HG02840 (cell line): Measurements from ENCODE around the gene DCTD.

Source experiments
- ATAC-seq: cut with Tn5 transposase; IDR thresholded peaks from one replicate; pipeline ENCODE4 v1.9.1; 2021; ENCODE audit warnings: mild to moderate bottlenecking, moderate library complexity, moderate number of reproducible peaks; ENCODE audit not compliant: unreplicated experiment, low FRiP score

The DCTD gene

GRCh38 chr4:182917182-182918043 is at the start of gene DCTD:
TSS of gene DCTD (minus strand) at chr4:182917386. CDS start at chr4:182915568, 1,818 bp downstream.
- peak; percentile 88 for ATAC-seq

- no peak for ATAC-seq
These were observed 43.6 kb upstream of the DCTD start for GRCh38 chr4:182960746-182961145.

GRCh38 chr4:182960228-182960627 is 43.0 kb upstream of the DCTD start:
- no peak for ATAC-seq

DNA sequence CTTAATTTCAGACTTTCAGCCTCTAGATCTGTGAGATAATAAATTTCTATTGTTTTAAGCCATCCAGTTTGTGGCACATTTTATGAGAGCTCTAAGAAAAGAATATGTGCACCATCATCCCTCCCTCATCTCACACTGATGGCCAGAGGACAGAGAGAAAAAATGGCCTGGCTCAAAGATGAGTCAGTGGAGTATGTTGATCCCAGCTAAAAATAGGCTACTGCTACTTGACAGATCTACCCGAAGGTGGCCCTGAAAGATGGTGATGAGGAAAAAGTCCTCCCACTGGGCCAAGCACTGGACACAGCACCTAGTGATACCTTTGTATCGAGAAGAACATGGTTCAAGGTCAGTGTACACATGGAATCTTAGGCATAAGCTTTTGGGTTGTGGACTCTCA is 38.2 kb upstream of the DCTD start:
- no peak for ATAC-seq

GRCh38 chr4:182944484-182945213 is 27.5 kb upstream of the DCTD start:
- no peak for ATAC-seq

DNA sequence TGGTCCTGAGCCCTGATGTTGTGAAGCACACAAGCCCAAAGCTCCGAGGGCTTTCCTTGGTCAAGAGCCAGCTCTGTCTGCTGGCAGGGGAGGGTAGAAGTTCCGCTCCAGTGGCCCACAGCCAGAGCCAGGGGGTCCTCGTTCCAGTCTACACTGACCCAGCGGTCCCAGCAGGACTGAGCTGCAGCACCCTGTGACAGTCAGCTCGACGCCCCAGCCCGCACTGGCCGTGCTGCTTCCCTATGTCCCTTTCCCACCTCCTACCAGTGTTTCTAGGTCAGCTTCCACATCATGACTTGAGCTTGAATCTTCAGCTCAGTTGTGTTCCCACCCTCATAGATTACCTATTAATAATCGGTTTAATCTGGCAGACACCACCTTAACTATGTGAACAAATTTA is 22.5 kb upstream of the DCTD start:
- no peak for ATAC-seq

DNA sequence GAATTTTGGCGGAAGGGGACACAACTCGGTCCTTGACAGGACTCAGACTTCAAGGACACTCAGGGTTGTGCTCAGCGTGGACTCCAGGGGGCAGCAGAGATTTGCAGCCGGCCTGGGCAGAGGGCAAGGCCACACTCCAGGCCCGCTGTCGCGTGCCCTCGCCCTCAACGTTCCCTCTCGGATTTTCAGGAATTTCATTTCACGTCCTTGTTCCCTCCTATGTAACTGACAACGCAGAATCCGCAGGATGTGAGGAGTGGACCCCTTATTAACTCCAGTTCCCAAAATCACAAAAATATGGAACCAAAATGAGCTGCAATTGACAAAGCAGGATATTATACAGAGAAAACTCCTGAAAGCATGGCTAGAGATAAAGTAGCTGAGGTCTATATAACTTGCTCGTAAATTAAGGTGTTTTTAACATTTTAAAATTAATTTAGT is 21.0 kb upstream of the DCTD start:
- peak; percentile 93 for ATAC-seq

DNA sequence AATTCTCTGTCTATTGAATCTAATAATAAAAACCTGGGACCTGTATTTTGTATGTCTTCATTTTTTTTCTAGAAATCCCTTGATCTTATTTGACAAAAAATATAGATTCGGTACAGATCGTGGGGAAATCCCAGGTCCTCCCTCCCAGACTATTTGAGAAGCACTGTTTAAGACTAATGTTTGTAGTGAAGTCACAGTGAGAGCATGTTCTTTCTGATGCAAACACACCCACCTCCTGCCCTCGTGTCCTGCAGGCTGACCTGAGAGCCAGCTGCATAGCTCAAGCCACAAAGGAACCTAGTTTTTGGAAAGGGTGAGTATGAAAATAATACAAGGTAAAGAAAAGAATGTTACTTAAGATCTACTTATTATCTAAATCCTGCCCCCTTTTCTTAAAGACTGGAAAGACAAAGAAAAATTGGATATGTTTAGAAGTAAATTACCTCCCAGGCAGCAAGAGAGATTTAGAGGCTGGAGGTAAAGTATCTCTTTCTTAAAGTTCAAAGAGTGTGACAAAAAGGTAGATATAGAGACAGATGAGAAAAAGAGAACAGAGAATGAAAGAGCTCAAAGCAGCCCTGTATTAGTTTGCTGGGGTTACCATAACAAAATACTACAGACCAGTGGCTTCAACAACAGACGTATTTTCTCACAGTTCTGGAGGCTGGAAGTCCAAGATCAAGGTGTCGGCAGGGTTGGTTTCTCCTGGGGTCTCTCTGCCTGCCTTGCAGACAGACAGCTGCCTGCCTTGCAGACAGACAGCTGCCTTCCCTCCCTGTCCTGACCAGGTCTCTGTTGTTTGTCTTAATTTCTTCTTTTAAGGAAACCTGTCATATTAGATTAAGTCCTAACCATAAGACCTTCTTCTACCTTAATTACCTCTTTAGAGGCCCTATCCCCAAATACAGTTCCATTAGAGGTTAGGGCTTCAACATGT is 20.4 kb upstream of the DCTD start:
- ATAC-seq = peak; percentile 8

DNA sequence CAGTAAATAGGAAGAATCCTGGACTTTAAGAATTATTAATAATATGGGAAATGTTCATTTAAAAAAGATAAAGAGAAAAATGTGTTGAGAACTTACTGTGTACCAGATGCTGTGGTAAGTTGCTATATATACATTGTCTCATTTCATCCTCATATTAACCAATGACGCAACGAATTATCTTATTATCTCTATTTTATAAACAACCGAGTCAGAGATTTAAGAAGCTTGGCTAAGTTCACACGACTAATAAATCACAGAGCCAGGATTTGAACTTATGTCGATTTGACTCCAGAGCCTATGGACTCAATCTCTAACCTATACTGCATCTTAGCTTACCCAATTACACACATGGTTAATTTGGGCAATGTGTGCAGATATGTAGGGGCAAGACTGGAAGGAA is 15.5 kb upstream of the DCTD start:
- no peak for ATAC-seq

- no peak for ATAC-seq
These were observed 14.6 kb upstream of the DCTD start for GRCh38 chr4:182931691-182932345.

DNA sequence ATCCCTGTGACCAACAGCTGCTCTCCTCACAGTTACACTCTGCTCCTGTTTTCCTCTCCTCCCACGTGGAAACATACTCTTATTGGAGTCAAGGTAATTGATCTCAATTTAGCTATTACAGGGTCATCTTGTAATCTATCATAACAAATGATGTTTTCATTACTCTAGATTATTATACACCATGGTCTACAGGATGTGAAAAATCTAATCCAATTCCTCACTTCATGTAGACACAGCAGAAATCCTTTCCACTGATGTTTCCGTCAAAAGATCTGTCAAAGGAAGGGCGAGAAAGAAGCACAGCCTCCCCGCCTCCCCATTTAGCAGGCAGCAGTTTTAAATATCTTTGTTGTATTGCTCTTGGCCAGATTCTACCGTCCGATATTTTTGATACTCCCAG is 13.7 kb upstream of the DCTD start:
- ATAC-seq = no peak

GRCh38 chr4:182929296-182929695 is 12.1 kb upstream of the DCTD start:
- ATAC-seq = no peak

DNA sequence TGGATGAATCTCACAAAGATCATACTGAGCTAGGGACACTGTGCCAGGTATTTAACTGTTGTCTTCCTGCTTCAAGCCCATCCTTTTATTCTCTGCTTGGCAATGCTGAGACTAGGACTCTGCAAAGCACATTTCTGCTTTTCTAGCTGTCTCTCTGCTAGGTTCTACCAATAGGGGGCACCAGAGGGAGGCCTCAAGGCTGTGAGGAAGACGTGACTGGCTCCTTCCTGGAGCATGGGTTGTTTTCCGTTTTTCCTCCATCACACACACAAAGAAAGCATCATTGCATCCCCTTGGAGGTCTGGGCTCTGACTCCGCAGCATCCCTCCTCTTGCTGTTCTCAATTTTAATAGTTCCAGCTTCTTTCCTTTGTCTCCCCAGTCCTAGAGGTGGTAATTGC is 10.9 kb upstream of the DCTD start:
- ATAC-seq = no peak

DNA sequence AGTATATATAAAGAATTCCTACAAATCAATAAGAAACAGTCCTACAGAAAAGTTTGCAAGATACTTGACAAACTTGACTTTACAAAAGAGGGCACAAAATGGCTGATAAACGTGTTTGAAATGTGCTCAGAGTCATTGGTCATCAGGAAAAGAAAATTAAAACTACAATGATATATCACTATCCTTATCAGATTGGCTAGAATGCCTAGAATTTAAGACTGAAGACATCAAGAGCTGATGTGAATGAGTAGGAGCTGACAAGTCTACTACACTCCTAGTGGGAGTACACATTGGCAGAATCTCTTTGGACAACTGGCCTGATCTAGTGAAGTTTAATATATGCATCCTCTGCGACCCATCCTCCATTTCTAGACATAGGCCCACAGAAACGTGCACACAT is 10.3 kb upstream of the DCTD start:
- ATAC-seq = no peak

GRCh38 chr4:182925855-182926254 is 8.7 kb upstream of the DCTD start:
- ATAC-seq = no peak

GRCh38 chr4:182925298-182925757 is 8.1 kb upstream of the DCTD start:
- peak; percentile 98 for ATAC-seq

GRCh38 chr4:182924497-182924896 is 7.3 kb upstream of the DCTD start:
- no peak for ATAC-seq

- ATAC-seq = no peak
These were observed 6.7 kb upstream of the DCTD start for GRCh38 chr4:182923796-182924340.

- no peak for ATAC-seq
These were observed 6.2 kb upstream of the DCTD start for GRCh38 chr4:182923366-182923765.
